ENCODE data around the gene E2F8.

DNA sequence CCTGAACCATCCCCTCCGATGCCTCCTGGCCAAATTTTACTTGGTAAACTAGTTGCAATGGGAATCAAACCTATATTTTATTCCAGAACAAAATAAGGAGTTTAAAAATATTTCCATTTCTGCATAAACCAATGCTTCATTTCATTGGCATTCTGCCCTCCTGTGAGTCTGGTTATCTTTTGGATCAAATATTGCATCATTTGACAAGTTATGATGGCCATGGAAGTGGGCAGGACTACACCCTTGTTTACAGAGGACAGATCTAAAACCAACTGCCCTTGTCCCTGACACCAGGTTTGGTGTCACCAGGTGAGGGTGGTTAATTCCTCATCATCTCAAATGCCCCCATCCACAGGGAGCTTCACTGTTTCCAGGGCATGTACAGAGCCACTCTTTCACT lies 28.2 kb upstream of the E2F8 start:
- TF ChIP-seq, protein P1, sequence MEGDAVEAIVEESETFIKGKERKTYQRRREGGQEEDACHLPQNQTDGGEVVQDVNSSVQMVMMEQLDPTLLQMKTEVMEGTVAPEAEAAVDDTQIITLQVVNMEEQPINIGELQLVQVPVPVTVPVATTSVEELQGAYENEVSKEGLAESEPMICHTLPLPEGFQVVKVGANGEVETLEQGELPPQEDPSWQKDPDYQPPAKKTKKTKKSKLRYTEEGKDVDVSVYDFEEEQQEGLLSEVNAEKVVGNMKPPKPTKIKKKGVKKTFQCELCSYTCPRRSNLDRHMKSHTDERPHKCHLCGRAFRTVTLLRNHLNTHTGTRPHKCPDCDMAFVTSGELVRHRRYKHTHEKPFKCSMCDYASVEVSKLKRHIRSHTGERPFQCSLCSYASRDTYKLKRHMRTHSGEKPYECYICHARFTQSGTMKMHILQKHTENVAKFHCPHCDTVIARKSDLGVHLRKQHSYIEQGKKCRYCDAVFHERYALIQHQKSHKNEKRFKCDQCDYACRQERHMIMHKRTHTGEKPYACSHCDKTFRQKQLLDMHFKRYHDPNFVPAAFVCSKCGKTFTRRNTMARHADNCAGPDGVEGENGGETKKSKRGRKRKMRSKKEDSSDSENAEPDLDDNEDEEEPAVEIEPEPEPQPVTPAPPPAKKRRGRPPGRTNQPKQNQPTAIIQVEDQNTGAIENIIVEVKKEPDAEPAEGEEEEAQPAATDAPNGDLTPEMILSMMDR (IDR thresholded peaks at IDR 0.05) = no peak
- TF ChIP-seq POLR2AphosphoS5 (IDR thresholded peaks at IDR 0.05) = no peak
